KOPT-K1 (cell line): ENCODE data around the gene C12orf56.
"Not testable (repeated sequence)": the region's sequence is repeated elsewhere in the genome, so short reads cannot be mapped to it uniquely, and the experiment has no call there.

ENCODE experiments used
- H3K27ac ChIP-seq: fragments of 200-600 bp; sonication (generic); 2 replicates; pipeline ENCODE4 v1.5.1; 2016; ENCODE audit warnings: antibody characterized with exemption, mild to moderate bottlenecking, low read depth, low read length; ENCODE audit not compliant: poor library complexity, severe bottlenecking
- H3K36me3 ChIP-seq: fragments of 200-600 bp; sonication (generic); 2 replicates; pipeline ENCODE4 v1.5.1; 2017; ENCODE audit warnings: antibody characterized with exemption, mild to moderate bottlenecking, low read length, moderate library complexity; ENCODE audit not compliant: insufficient read depth
- H3K9me3 ChIP-seq: fragments of 200-600 bp; sonication (generic); 2 replicates; pipeline ENCODE4 v1.5.1; 2017; ENCODE audit warnings: antibody characterized with exemption, low read length, mild to moderate bottlenecking; ENCODE audit not compliant: insufficient read depth, poor library complexity, severe bottlenecking

The C12orf56 gene

GRCh38 chr12:64299628-64300027 is 90.9 kb downstream of the C12orf56 start:
- no peak overlapping the region for H3K27ac ChIP-seq
- no peaks in the 10 kb centered on the region for H3K9me3 ChIP-seq
- H3K36me3 ChIP-seq, result no peaks in the 10 kb centered on the region

DNA sequence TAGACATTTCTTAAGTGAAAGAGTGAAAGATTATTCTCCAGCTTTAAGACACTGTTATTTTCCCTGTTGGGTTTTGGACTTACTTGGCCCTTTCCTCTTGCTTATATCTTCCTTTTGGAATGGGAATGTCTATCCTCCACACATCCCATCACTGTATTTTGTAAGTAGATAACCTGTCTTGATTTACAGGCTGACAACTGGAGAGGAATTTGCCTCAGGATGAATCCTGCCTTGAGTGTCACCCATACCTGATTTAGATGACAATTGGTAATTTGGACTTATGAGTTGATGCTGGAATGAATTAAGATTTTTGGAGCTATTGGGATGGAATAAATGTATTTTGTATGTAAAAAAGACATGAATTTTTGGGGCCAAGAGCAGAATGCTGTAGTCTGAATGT is 94.3 kb downstream of the C12orf56 start:
- H3K27ac ChIP-seq, result no peak overlapping the region
- H3K36me3 ChIP-seq, result no peaks in the 10 kb centered on the region
- no peaks in the 10 kb centered on the region for H3K9me3 ChIP-seq

GRCh38 chr12:64293654-64294364 is 96.7 kb downstream of the C12orf56 start:
- no peaks in the 10 kb centered on the region for H3K36me3 ChIP-seq
- no peak overlapping the region for H3K27ac ChIP-seq
- no peaks in the 10 kb centered on the region for H3K9me3 ChIP-seq

DNA sequence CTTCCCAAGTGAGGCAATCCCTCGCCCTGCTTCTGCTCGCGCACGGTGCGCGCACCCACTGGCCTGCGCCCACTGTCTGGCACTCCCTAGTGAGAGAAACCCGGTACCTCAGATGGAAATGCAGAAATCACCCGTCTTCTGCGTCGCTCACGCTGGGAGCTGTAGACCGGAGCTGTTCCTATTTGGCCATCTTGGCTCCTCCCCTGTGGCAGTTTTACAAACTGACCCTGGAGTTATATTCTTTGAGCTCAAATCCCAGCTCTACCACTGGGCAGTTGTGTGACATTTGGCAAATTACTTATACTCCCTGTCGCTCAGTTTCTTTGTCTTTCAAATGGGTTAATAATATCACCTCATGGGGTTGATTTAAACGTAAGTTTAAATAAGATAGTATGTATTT is 97.4 kb downstream of the C12orf56 start:
- not testable (repeated sequence) for H3K27ac ChIP-seq, H3K9me3 ChIP-seq, H3K36me3 ChIP-seq

GRCh38 chr12:64286521-64286920 is 104.0 kb downstream of the C12orf56 start:
- Histone ChIP-seq H3K36me3 (no peaks in the 10 kb centered on the region), H3K27ac (no peak overlapping the region), H3K9me3 (no peaks in the 10 kb centered on the region)

GRCh38 chr12:64284256-64284655 is 106.3 kb downstream of the C12orf56 start:
- H3K36me3 ChIP-seq, result no peaks in the 10 kb centered on the region
- no peaks in the 10 kb centered on the region for H3K9me3 ChIP-seq
- no peak overlapping the region for H3K27ac ChIP-seq

DNA sequence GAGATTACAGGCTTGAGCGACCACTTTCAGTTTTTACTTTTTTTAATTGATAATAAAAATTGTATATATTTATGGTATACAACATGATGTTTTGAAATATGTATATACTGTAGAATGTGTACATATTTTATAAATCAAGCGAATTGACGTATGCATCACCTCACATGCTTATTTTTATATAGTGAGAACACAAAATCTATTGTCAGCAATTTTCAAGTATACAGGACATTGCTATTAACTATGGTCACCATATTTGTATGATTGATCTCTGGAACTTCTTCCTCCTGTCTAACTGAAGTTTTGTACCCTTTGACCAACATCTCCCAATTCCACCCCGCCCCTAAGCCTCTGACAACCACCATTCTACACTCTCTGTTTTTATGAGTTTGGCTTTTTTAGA is 112.1 kb downstream of the C12orf56 start:
- Histone ChIP-seq H3K36me3 (no peaks in the 10 kb centered on the region), H3K9me3 (no peaks in the 10 kb centered on the region), H3K27ac (no peak overlapping the region)

DNA sequence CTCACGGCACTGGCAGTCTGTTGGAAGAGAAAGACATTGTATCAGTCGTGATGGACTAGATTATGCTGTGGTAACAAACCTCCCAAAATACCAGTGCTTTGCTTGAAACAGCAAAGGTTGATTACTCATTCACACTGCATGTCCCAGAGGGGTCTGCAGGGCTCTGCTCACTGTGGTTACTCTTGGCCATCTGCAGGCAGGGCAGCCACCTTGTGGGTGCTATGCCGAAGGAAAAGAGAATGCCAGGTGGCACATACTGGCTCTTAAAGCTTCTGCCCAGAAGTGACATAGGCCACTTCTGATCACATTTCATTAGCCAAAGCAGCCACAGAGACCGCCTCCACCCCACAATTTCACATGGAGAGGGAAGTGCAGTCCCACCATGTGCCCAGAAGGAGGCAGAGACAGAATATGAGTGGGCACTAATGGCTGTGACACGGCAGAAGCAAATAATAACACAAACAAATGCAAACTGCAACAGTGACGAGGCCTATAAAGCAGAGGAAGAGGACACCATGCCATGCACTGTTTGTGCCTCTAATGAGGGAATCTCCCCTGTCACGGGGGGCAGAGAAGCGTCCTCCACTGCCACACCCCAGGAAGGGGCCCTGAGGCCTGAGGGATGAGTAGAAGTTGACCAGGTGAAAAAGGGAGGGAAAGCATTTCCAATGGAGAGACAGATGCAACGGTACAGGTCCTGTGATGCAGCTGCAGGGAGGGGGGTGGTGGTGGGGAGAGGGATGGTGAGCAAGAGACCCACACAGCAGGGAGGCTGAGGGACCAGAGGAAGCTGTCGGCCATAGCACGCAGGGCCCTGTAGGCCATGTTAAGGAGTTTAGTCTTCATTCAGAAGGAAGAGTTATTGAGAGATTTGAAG is 116.8 kb downstream of the C12orf56 start:
- H3K9me3 ChIP-seq, result no peaks in the 10 kb centered on the region
- no peak overlapping the region for H3K27ac ChIP-seq

DNA sequence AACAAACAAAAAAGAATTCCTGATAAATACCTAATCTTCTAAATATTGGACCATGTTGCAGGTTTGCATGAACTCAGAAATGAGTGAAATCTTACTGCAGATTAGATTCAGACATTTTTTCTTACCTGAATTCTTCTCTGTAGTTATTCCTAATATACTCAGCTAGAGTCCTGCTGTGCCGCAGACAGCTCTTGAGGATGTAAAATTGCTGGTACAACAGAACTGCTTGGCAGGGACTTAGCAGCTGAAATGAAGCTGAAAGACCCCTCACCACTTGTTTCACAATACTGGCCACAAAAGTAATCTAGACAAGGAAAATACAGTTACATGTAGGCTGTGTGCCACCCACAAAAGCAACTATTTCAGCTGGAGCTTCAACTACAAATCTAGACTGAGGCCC is 120.1 kb downstream of the C12orf56 start:
- Histone ChIP-seq H3K27ac (no peak overlapping the region), H3K9me3 (no peaks in the 10 kb centered on the region), H3K36me3 (no peaks in the 10 kb centered on the region)

More for the DNA sequence above, 116.8 kb downstream of the C12orf56 start:
- H3K36me3 ChIP-seq, result no peaks in the 10 kb centered on the region

DNA sequence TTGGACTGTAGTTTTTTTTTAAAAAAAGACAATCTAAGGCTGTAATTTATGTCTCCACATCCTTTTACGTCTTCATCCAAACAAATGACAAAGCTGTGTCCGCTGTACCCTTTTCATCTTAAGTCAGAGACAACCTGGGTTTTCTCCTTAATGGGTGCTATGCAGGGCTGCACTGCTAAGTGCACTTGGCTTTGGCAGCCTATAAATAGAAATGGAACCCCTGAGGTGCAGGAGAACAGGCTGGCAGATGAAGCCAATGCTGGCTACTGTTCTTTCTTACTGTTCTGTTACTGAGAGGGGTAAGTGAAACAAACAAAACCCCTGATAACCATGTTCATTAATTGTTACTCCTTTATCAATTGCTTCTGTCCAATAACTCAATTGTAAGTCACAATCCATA is 121.4 kb downstream of the C12orf56 start:
- Histone ChIP-seq H3K27ac (no peak overlapping the region), H3K36me3 (no peaks in the 10 kb centered on the region), H3K9me3 (no peaks in the 10 kb centered on the region)

GRCh38 chr12:64268409-64268808 is 122.1 kb downstream of the C12orf56 start:
- H3K9me3 ChIP-seq, result no peaks in the 10 kb centered on the region
- H3K36me3 ChIP-seq, result no peaks in the 10 kb centered on the region
- H3K27ac ChIP-seq, result no peak overlapping the region

GRCh38 chr12:64265839-64266238 is 124.7 kb downstream of the C12orf56 start:
- H3K27ac ChIP-seq, result no peak overlapping the region
- no peaks in the 10 kb centered on the region for H3K9me3 ChIP-seq
- no peaks in the 10 kb centered on the region for H3K36me3 ChIP-seq

DNA sequence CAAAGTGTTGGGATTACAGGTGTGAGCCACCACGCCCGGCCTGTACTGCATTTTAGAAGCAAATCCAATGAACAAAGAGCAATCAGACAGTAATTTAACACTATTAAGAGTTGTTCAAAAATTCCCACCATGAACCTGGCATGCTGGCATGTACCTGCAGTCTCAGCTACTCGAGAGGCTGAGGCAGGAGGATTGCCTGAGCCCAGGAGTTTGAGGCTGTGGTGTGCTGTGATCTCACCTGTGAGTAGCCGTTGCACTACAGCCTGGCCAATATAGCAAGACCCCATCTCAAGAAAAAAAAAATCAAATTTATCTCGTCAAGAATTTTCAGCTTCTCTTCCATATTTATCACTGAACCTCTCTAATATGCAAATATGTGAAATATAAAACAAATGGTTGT is 128.7 kb downstream of the C12orf56 start:
- H3K9me3 ChIP-seq, result no peaks in the 10 kb centered on the region
- no peaks in the 10 kb centered on the region for H3K36me3 ChIP-seq
- H3K27ac ChIP-seq, result no peak overlapping the region

- Histone ChIP-seq H3K27ac (no peak overlapping the region), H3K9me3 (no peaks in the 10 kb centered on the region), H3K36me3 (no peaks in the 10 kb centered on the region)
These were observed 132.0 kb downstream of the C12orf56 start for GRCh38 chr12:64258576-64258975.

- Histone ChIP-seq H3K9me3 (no peaks in the 10 kb centered on the region), H3K36me3 (no peaks in the 10 kb centered on the region), H3K27ac (no peak overlapping the region)
These were observed 134.3 kb downstream of the C12orf56 start for GRCh38 chr12:64256166-64256800.
